HEK293T (cell line): ENCODE results near the gene GNAT3.

Source experiments
- ARNT ChIP-seq: fragments of 450-650 bp; IDR thresholded peaks from 2 replicates; pipeline ENCODE4 v1.6.1; 2017; ENCODE audit warnings: mild to moderate bottlenecking
- BHLHE40 ChIP-seq: fragments of 450-650 bp; IDR thresholded peaks from 2 replicates; pipeline ENCODE4 v1.6.1; 2016; ENCODE audit warnings: mild to moderate bottlenecking, moderate library complexity, borderline replicate concordance
- ELF4 ChIP-seq: fragments of 450-650 bp; IDR thresholded peaks from 2 replicates; pipeline ENCODE4 v1.6.1; 2017; ENCODE audit warnings: antibody characterized with exemption
- FOXA1 ChIP-seq: fragments of 450-650 bp; IDR thresholded peaks from 2 replicates; pipeline ENCODE4 v1.6.1; 2016; ENCODE audit warnings: mild to moderate bottlenecking
- FOXK2 ChIP-seq: fragments of 450-650 bp; IDR thresholded peaks from 2 replicates; pipeline ENCODE4 v1.6.1; 2016; ENCODE audit warnings: mild to moderate bottlenecking
- FOXM1 ChIP-seq: fragments of 450-650 bp; IDR thresholded peaks from 2 replicates; pipeline ENCODE4 v1.6.1; 2017; ENCODE audit warnings: mild to moderate bottlenecking, borderline replicate concordance
- HDGF ChIP-seq: fragments of 450-650 bp; IDR thresholded peaks from 2 replicates; pipeline ENCODE4 v1.6.1; 2017; ENCODE audit warnings: antibody characterized with exemption, borderline replicate concordance
- L3MBTL2 ChIP-seq: fragments of 450-650 bp; conservative IDR thresholded peaks from 2 replicates; pipeline ENCODE4 v1.6.1; 2016; ENCODE audit warnings: mild to moderate bottlenecking
- NFRKB ChIP-seq: fragments of 450-650 bp; IDR thresholded peaks from 2 replicates; pipeline ENCODE4 v1.6.1; 2016; ENCODE audit warnings: mild to moderate bottlenecking, moderate library complexity
- SP1 ChIP-seq: fragments of 450-650 bp; IDR thresholded peaks from 2 replicates; pipeline ENCODE4 v1.6.1; 2017
- TARDBP ChIP-seq: fragments of 450-650 bp; IDR thresholded peaks from 2 replicates; pipeline ENCODE4 v1.6.1; 2016
- ZNF384 ChIP-seq: fragments of 450-650 bp; IDR thresholded peaks from 2 replicates; pipeline ENCODE4 v1.6.1; 2016

DNA sequence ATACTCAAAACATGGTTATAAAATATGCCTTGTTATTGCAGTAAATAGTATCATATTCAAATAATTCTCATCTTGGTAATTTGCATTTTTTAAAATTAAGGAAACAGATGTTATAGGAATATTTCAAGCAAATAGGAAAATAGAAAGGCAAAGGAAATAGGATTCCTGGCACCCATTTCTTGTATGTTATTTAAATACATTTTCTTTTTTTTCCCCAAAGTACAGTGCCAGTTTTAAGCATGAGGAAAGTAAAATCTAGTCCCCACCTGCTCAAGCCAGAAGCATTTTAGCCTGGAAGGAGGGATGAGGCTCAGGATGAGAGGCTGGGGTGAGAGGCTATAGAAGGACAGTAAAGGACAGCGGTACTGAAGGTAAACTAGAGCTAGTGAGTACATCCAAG is 38.1 kb downstream of the GNAT3 start:
- TF ChIP-seq L3MBTL2 (no peak), NFRKB (no peak), FOXM1 (no peak), FOXA1 (no peak), ZNF384 (no peak), ARNT (no peak), FOXK2 (no peak), SP1 (no peak), HDGF (no peak), TARDBP (no peak), BHLHE40 (no peak), ELF4 (no peak)
